HepG2 (cell line): ENCODE results near the gene ZNF195. TPM values are rescaled to one million over a fixed set of nuclear protein-coding genes. Genes with fewer than 3 reads are reported as not detected.

Experiments
- ARNT ChIP-seq: fragments of 450-650 bp; IDR thresholded peaks from 2 replicates; pipeline ENCODE4 v1.6.1; 2017
- ETV6 ChIP-seq: sonication (generic); formaldehyde crosslinking; conservative IDR thresholded peaks from 2 replicates; pipeline ENCODE4 v1.4.0; 2020; ENCODE audit warnings: missing genetic modification reagents
- FIP1L1 ChIP-seq: fragments of 200-400 bp; formaldehyde crosslinking; IDR thresholded peaks from 2 replicates; pipeline ENCODE4 v1.6.1; 2018; ENCODE audit warnings: low read depth, mild to moderate bottlenecking, low read length, moderate library complexity, borderline replicate concordance; ENCODE audit not compliant: insufficient read depth
- HNRNPUL1 ChIP-seq: fragments of 200-400 bp; formaldehyde crosslinking; IDR thresholded peaks from 2 replicates; pipeline ENCODE4 v1.6.1; 2017; ENCODE audit warnings: low read depth, mild to moderate bottlenecking, low read length, moderate library complexity
- KLF6 ChIP-seq: IDR thresholded peaks from 2 replicates; pipeline ENCODE4 v1.8.0; 2016; ENCODE audit warnings: missing biosample characterization, missing genetic modification reagents
- MIER2 ChIP-seq: IDR thresholded peaks from 2 replicates; pipeline ENCODE4 v1.6.1; 2016; ENCODE audit warnings: missing biosample characterization, missing genetic modification reagents
- POLR2AphosphoS2 ChIP-seq: IDR thresholded peaks from 2 replicates; pipeline ENCODE4 v1.6.1; 2011; ENCODE audit warnings: low read depth, low read length, improper control_type of control experiment
- RAD51 ChIP-seq: fragments of 450-650 bp; IDR thresholded peaks from 2 replicates; pipeline ENCODE4 v1.6.1; 2016; ENCODE audit warnings: borderline replicate concordance
- RFX5 ChIP-seq: IDR thresholded peaks from 2 replicates; pipeline ENCODE4 v1.6.1; 2011; ENCODE audit warnings: low read depth, low read length, improper control_type of control experiment
- RFXANK ChIP-seq: IDR thresholded peaks from 2 replicates; pipeline ENCODE4 v1.6.1; 2016
- ZBTB42 ChIP-seq: sonication (generic); formaldehyde crosslinking; IDR thresholded peaks from 2 replicates; pipeline ENCODE4 v1.5.0; 2020; ENCODE audit warnings: mild to moderate bottlenecking, missing genetic modification reagents
- ZFP36 ChIP-seq: fragments of 150-350 bp; IDR thresholded peaks from 2 replicates; pipeline ENCODE4 v1.6.1; 2018; ENCODE audit warnings: borderline replicate concordance, low read length, low read depth; ENCODE audit not compliant: partially characterized antibody
- ZNF350 ChIP-seq: sonication (generic); formaldehyde crosslinking; IDR thresholded peaks from 2 replicates; pipeline ENCODE4 v1.4.0; 2020; ENCODE audit warnings: mild to moderate bottlenecking, low read depth, missing genetic modification reagents, borderline replicate concordance
- ZNF567 ChIP-seq: sonication (generic); formaldehyde crosslinking; IDR thresholded peaks from 2 replicates; pipeline ENCODE4 v1.8.1; 2023; ENCODE audit warnings: mild to moderate bottlenecking, missing genetic modification reagents, borderline replicate concordance
- ZNF616 ChIP-seq: sonication (generic); formaldehyde crosslinking; IDR thresholded peaks from 2 replicates; pipeline ENCODE4 v1.5.0; 2020; ENCODE audit warnings: low read depth, mild to moderate bottlenecking, missing genetic modification reagents
- ZSCAN29 ChIP-seq: sonication (generic); formaldehyde crosslinking; conservative IDR thresholded peaks from 2 replicates; pipeline ENCODE4 v1.4.0; 2020; ENCODE audit warnings: mild to moderate bottlenecking, missing genetic modification reagents
- ZZZ3 ChIP-seq: sonication (generic); formaldehyde crosslinking; IDR thresholded peaks from 2 replicates; pipeline ENCODE4 v1.4.0; 2020; ENCODE audit warnings: missing genetic modification reagents, mild to moderate bottlenecking, borderline replicate concordance
- polyA plus RNA-seq, 8 experiments: library from polyadenylated mRNA; depleted of rRNA in 3 of 8; stranded (reverse) in 7 of 8; unstranded in 1 of 8; fragments of >200 nt; fragmentation: Illumina TruSeq in 4 of 8; extraction: Trizol in 4 of 8; gene quantifications; 2 replicates each; pipeline versions ENCODE4 v1.2.1 to v1.2.3, GENCODE V29; 2011 to 2016; ENCODE audit warnings: low read depth in 4 of 8, missing spikeins in 1 of 8, mixed read lengths in 1 of 8; ENCODE audit not compliant: insufficient read depth in 1 of 8
- total RNA-seq, 5 experiments: library from RNA; depleted of rRNA; stranded (reverse); fragments of >200 nt; fragmentation: Illumina TruSeq; extraction: Trizol; gene quantifications; 2 replicates each; pipeline ENCODE4 v1.2.3, GENCODE V29; 2016; ENCODE audit warnings: low read depth in 1 of 5
- TF ChIP-seq, protein P1 (sequence below): sonication (generic); formaldehyde crosslinking; IDR thresholded peaks from 2 replicates; pipeline ENCODE4 v1.5.0; 2020; ENCODE audit warnings: missing genetic modification reagents
- TF ChIP-seq, protein P2 (sequence below): sonication (generic); formaldehyde crosslinking; IDR thresholded peaks from 2 replicates; pipeline ENCODE4 v1.5.1; 2020; ENCODE audit warnings: missing genetic modification reagents, mild to moderate bottlenecking, borderline replicate concordance
- TF ChIP-seq, protein P3 (sequence below): sonication (generic); formaldehyde crosslinking; IDR thresholded peaks from 2 replicates; pipeline ENCODE4 v1.8.0; 2022; ENCODE audit warnings: mild to moderate bottlenecking, missing genetic modification reagents, borderline replicate concordance

ZNF195 gene
- total and polyA plus RNA-seq, 2 of the 13 experiments (the other 11 are each of a cell fraction or from before 2014, with no cell fraction given), result 17.3 to 31.4 TPM

GRCh38 chr11:3378426-3379423 lies at the start of gene ZNF195 (continued):
- TF ChIP-seq FIP1L1, result no peak
- TF ChIP-seq, protein P1, sequence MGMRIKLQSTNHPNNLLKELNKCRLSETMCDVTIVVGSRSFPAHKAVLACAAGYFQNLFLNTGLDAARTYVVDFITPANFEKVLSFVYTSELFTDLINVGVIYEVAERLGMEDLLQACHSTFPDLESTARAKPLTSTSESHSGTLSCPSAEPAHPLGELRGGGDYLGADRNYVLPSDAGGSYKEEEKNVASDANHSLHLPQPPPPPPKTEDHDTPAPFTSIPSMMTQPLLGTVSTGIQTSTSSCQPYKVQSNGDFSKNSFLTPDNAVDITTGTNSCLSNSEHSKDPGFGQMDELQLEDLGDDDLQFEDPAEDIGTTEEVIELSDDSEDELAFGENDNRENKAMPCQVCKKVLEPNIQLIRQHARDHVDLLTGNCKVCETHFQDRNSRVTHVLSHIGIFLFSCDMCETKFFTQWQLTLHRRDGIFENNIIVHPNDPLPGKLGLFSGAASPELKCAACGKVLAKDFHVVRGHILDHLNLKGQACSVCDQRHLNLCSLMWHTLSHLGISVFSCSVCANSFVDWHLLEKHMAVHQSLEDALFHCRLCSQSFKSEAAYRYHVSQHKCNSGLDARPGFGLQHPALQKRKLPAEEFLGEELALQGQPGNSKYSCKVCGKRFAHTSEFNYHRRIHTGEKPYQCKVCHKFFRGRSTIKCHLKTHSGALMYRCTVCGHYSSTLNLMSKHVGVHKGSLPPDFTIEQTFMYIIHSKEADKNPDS (CRISPR knock-in tag), result no peak
- TF ChIP-seq ETV6 (CRISPR knock-in tag), result peak; percentile 91
- peak; percentile 46; the same call in 1 of the 2 replicates for TF ChIP-seq KLF6
- no peak for TF ChIP-seq ZNF616 (CRISPR knock-in tag)
- no peak for TF ChIP-seq RFX5
- no peak for TF ChIP-seq ZSCAN29 (CRISPR knock-in tag)
- no peak for TF ChIP-seq RAD51
- TF ChIP-seq ZNF350, result peak; percentile 85
- no peak for TF ChIP-seq HNRNPUL1
- TF ChIP-seq RFXANK (CRISPR knock-in tag), result 0 out of 2 replicates have a peak, but pooled peaks have one; percentile 16
- no peak for TF ChIP-seq POLR2AphosphoS2
- TF ChIP-seq ZZZ3 (CRISPR knock-in tag), result no peak; the same call in 1 of the 2 replicates
- no peak for TF ChIP-seq MIER2 (CRISPR knock-in tag)
- peak; percentile 86; the same call in 1 of the 2 replicates for TF ChIP-seq ZNF567 (CRISPR knock-in tag)
- TF ChIP-seq ZFP36, result no peak
- TF ChIP-seq ZBTB42, result no peak
- no peak for TF ChIP-seq ARNT
- TF ChIP-seq, protein P2, sequence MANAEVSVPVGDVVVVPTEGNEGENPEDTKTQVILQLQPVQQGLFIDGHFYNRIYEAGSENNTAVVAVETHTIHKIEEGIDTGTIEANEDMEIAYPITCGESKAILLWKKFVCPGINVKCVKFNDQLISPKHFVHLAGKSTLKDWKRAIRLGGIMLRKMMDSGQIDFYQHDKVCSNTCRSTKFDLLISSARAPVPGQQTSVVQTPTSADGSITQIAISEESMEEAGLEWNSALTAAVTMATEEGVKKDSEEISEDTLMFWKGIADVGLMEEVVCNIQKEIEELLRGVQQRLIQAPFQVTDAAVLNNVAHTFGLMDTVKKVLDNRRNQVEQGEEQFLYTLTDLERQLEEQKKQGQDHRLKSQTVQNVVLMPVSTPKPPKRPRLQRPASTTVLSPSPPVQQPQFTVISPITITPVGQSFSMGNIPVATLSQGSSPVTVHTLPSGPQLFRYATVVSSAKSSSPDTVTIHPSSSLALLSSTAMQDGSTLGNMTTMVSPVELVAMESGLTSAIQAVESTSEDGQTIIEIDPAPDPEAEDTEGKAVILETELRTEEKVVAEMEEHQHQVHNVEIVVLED (CRISPR knock-in tag), result peak; percentile 49; the same call in 1 of the 2 replicates
- TF ChIP-seq, protein P3, sequence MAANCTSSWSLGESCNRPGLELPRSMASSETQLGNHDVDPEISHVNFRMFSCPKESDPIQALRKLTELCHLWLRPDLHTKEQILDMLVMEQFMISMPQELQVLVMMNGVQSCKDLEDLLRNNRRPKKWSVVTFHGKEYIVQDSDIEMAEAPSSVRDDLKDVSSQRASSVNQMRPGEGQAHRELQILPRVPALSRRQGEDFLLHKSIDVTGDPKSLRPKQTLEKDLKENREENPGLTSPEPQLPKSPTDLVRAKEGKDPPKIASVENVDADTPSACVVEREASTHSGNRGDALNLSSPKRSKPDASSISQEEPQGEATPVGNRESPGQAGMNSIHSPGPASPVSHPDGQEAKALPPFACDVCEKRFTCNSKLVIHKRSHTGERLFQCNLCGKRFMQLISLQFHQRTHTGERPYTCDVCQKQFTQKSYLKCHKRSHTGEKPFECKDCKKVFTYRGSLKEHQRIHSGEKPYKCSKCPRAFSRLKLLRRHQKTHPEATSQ (CRISPR knock-in tag), result peak; percentile 62; the same call in 1 of the 2 replicates
